Left lung (tissue), 10 donors: ENCODE results near the gene ZNF598. TPM values are rescaled to one million over a fixed set of nuclear protein-coding genes. Genes with fewer than 3 reads are reported as not detected.

ENCODE experiments used
- ATAC-seq: fragments of 200-7000 bp; cut with Tn5 transposase; one replicate; pipeline ENCODE4 v1.9.1; 2020; ENCODE audit warnings: moderate library complexity
- DNase-seq, 4 donors: peaks; one replicate each; pipeline ENCODE4 v3.0.0-alpha.2; 2013 to 2020
- H3K27ac ChIP-seq, 2 donors: fragments of 200-600 bp; sonication (generic) in 1 of 2; one replicate each; pipeline versions ENCODE4 v1.5.0 to v1.8.0; 2020 to 2021
- H3K27me3 ChIP-seq, 2 donors: fragments of 200-600 bp; sonication (generic) in 1 of 2; one replicate each; pipeline versions ENCODE4 v1.5.0 to v1.8.0; 2020 to 2021
- H3K36me3 ChIP-seq, 2 donors: fragments of 200-600 bp; sonication (generic) in 1 of 2; one replicate each; pipeline versions ENCODE4 v1.5.0 to v1.8.0; 2020 to 2021
- H3K4me1 ChIP-seq, 2 donors: fragments of 200-600 bp; one replicate each; pipeline ENCODE4 v1.8.0; 2021
- H3K4me3 ChIP-seq, 2 donors: fragments of 200-600 bp; sonication (generic) in 1 of 2; one replicate each; pipeline versions ENCODE4 v1.5.0 to v1.8.0; 2020 to 2021; ENCODE audit warnings: mild to moderate bottlenecking in 1 of 2
- H3K9me3 ChIP-seq, 2 donors: fragments of 200-600 bp; sonication (generic) in 1 of 2; one replicate each; pipeline versions ENCODE4 v1.5.0 to v1.8.0; 2020 to 2021
- intact Hi-C, 2 donors: fragments of 100-400 bp; cut with DNase I; formaldehyde crosslinking; loops; one replicate each; pipeline versions ENCODE4 v1.11.2 to v1.14.2; 2022
- polyA plus RNA-seq, 6 donors: library from polyadenylated mRNA; unstranded; fragments of 120-200 nt; gene quantifications; one replicate each; pipeline ENCODE4 v1.2.1, GENCODE V29; 2013; ENCODE audit not compliant: insufficient read length in 6 of 6
- total RNA-seq, 2 donors: library from RNA; stranded (reverse); fragmentation: NEBNext Ultra II Directional; extraction: Animal tissue kit (Norgen Biotek cat#: 25700); gene quantifications; one replicate each; pipeline ENCODE4 v1.2.1, GENCODE V29; 2021
- TF ChIP-seq, protein P1 (sequence below), 2 donors: fragments of 200-600 bp; sonication (generic) in 1 of 2; IDR thresholded peaks; one replicate each; pipeline versions ENCODE4 v1.5.0 to v1.8.0; 2021; ENCODE audit warnings: antibody characterized with exemption in 2 of 2
- donor health status: DM: no; HTN: yes; CAD: no.
- donor health status: DM: no; HTN: no; CAD: no.

Gene ZNF598
- total and polyA plus RNA-seq, 8 donors: 15.2 to 45.9 (median 23.1) TPM

DNA sequence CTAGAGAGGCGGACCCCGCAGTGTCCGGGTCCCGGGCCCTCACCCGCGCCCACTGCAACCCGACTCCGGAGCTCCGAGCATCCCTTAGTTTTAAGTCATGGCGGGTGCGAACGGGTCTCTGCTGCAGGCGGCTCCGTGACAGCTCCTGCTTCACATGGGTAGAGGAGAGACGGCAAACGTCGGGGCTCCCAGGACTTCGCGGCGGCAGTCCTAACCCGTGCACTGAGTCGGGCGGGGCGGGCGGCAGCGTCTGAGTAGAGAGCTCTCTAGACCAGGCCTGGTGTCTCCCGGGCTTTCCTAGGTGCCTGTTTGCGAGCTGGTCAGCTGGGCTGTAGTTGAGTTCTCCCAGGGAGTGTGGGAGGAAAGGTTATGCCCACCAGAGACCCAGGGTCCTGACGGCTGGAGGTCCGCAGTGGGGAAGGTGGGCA is 38.5 kb upstream of the ZNF598 start:
- intact Hi-C loops: no loop called here
- H3K4me3 ChIP-seq: peak overlapping the region; percentile 94 to 95
- H3K36me3 ChIP-seq: peaks cover 0 to 31% of the 10 kb centered on the region in 2 donors
- TF ChIP-seq, protein P1, sequence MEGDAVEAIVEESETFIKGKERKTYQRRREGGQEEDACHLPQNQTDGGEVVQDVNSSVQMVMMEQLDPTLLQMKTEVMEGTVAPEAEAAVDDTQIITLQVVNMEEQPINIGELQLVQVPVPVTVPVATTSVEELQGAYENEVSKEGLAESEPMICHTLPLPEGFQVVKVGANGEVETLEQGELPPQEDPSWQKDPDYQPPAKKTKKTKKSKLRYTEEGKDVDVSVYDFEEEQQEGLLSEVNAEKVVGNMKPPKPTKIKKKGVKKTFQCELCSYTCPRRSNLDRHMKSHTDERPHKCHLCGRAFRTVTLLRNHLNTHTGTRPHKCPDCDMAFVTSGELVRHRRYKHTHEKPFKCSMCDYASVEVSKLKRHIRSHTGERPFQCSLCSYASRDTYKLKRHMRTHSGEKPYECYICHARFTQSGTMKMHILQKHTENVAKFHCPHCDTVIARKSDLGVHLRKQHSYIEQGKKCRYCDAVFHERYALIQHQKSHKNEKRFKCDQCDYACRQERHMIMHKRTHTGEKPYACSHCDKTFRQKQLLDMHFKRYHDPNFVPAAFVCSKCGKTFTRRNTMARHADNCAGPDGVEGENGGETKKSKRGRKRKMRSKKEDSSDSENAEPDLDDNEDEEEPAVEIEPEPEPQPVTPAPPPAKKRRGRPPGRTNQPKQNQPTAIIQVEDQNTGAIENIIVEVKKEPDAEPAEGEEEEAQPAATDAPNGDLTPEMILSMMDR (IDR thresholded peaks at IDR 0.05): no peak
- H3K4me1 ChIP-seq: peaks cover 26 to 53% of the 10 kb centered on the region in 2 donors
- ATAC-seq (peak; percentile 0), DNase-seq (no peak)
- peak overlapping the region in 1 of 2 donors; percentile 74 for H3K27ac ChIP-seq
- H3K27me3 ChIP-seq: no peaks in the 10 kb centered on the region
- H3K9me3 ChIP-seq: no peaks in the 10 kb centered on the region

DNA sequence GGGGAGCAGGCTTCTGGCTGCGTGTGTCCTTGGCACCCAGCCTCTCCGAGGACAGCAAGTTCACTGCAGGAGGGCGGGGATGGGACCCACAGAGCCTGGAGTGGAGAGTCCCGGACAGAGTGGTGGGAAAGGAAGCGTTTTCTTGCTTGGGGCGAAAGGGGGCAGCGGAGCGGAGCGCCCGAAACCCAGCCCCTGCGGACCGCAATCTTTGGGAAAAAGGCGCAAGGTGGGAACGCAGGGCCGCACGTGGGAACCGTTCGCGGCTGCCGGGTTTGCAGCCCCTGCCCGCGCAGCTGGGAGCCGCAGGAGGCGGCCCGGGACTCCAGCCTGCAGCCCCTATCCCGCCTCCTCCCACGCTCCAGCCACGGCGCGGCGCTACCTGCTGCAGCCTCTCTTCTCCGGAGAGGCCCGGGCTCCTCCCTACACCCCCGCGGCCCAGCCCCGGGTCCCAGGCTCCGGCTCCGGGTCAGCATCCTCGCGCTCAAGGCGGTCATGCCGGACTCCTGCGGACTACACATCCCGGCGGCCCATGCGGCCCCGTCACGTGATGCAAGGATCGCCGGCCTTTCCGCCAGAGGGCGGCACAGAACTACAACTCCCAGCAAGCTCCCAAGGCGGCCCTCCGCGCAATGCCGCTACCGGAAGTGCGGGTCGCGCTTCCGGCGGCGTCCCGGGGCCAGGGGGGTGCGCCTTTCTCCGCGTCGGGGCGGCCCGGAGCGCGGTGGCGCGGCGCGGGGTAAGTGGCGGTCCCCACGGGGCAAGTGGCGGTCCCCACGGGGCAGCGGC is 37.9 kb upstream of the ZNF598 start, which contains the start of the genes NTHL1 and TSC2:
Gene NTHL1, minus strand, starts transcription at position 505 of the 786 bp plus-strand sequence. Its CDS starts 11 bp downstream, at position 494.
Gene TSC2, plus strand, starts transcription at position 656 of the 786 bp plus-strand sequence. CDS start 631 bp downstream, outside the sequence.
- ATAC-seq (peak; percentile 93), DNase-seq (peak; percentile 94 to 100 (median 97))
- Histone ChIP-seq H3K9me3 (no peaks in the 10 kb centered on the region), H3K27ac (peak within 1 kb of the TSS; percentile 74 to 77), H3K4me1 (peaks cover 28 to 57% of the 10 kb centered on the region in 2 donors), H3K27me3 (no peaks in the 10 kb centered on the region), H3K4me3 (peak within 1 kb of the TSS; percentile 94 to 95), H3K36me3 (peaks cover 0 to 25% of the 10 kb centered on the region in 2 donors)
- TF ChIP-seq, protein P1 (IDR thresholded peaks at IDR 0.05): peak in 1 of 2 donors; percentile 44
- intact Hi-C loops: no loop called here

DNA sequence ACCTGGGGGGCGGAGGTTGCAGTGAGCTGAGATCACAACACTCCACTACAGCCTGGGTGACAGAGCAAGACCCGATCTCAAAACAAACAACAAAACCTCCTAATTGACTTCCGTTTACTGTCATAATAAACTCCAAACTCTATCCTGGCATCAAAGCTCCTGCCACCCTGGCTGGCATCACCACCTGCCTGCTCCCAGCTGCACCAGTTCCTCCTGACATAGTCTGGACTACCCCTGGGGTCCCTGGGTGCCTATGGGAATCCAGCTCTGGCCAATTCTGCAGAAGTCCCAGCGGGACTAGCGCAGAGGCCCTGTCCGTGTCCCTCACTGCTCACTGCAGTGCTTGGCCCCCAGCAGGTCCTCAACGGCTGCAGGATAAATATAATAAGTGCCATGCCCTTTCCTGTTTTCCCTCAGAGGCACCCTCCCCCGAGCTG is 37.3 kb upstream of the ZNF598 start:
- peak in 1 of 4 donors; percentile 82 for DNase-seq
- H3K4me3 ChIP-seq: peak overlapping the region; percentile 94 to 95
- peak overlapping the region; percentile 74 to 77 for H3K27ac ChIP-seq
- peaks cover 32 to 63% of the 10 kb centered on the region in 2 donors for H3K4me1 ChIP-seq
- H3K36me3 ChIP-seq: peaks cover 0 to 19% of the 10 kb centered on the region in 2 donors
- intact Hi-C loops: no loop called here
- peak; percentile 41 for ATAC-seq
- no peaks in the 10 kb centered on the region for H3K9me3 ChIP-seq
- no peaks in the 10 kb centered on the region for H3K27me3 ChIP-seq
- TF ChIP-seq, protein P1 (IDR thresholded peaks at IDR 0.05): no peak

DNA sequence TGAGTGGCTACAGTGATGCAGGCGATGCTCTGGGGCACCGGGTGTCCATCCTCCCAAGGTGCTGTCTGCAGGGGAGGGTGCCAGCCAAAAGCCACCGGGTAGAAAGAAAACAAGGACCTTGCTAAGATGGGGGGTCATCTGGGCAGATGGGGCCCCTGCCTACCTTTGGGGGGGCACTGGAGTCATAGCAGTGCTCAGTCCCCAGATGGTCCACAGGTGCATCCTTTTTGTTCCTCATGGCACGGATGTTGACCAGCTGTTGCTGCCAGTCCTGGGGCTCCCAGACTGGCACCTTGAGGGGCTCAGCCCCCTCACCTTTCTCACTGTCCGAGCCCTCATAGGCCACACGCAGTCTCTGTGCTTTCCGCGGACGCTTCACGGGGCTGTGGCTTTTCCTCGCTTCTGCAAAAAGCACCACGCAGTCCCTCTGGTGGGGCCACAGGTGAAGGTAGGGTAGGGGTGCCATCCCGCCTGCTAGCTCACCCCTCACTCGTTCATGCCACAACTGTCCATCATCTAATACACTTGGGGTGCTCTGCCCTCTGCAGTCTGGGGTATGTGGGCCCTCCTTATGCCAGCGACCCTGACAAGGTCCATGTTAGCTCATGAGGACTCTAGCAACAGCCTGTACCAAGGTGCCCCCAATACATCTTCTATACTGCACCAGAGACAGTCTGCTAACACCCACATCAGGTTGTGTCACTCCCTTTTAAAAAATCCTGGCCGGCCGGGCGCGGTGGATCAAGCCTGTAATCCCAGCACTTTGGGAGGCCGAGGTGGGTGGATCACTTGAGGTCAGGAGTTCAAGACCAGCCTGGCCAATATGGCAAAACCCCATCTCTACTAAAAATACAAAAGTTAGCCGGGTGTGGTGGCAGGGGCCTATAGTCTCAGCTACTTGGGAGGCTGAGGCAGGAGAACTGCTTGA is 36.6 kb upstream of the ZNF598 start:
- H3K9me3 ChIP-seq: no peaks in the 10 kb centered on the region
- no peak for DNase-seq

More for the DNA sequence above, 36.6 kb upstream of the ZNF598 start:
- ATAC-seq: no peak
- TF ChIP-seq, protein P1 (IDR thresholded peaks at IDR 0.05): no peak
- H3K27ac ChIP-seq: peak overlapping the region; percentile 74 to 77
- peaks cover 32 to 70% of the 10 kb centered on the region in 2 donors for H3K4me1 ChIP-seq
- H3K36me3 ChIP-seq: peaks cover 0 to 12% of the 10 kb centered on the region in 2 donors
- H3K4me3 ChIP-seq: peak overlapping the region in 1 of 2 donors; percentile 94
- intact Hi-C loops: no loop called here
- no peaks in the 10 kb centered on the region for H3K27me3 ChIP-seq
